NCI-H187 treated with DMSO at 0.1 percent for 48 hours (cell line): Measurements from ENCODE around the gene STK26.
"Not testable (repeated sequence)": the region's sequence is repeated elsewhere in the genome, so short reads cannot be mapped to it uniquely, and the experiment has no call there.

ENCODE experiments used
- DNase-seq: peaks from one replicate; lab custom pipeline; 2025; lab: John Stamatoyannopoulos, UW

STK26 gene

GRCh38 chrX:132094164-132094563 lies 71.1 kb downstream of the STK26 start:
- no peak for DNase-seq

GRCh38 chrX:132098704-132099103 lies 75.6 kb downstream of the STK26 start:
- not testable (repeated sequence) for DNase-seq

- no peak for DNase-seq
These were observed 78.1 kb downstream of the STK26 start for GRCh38 chrX:132101206-132101605.

DNA sequence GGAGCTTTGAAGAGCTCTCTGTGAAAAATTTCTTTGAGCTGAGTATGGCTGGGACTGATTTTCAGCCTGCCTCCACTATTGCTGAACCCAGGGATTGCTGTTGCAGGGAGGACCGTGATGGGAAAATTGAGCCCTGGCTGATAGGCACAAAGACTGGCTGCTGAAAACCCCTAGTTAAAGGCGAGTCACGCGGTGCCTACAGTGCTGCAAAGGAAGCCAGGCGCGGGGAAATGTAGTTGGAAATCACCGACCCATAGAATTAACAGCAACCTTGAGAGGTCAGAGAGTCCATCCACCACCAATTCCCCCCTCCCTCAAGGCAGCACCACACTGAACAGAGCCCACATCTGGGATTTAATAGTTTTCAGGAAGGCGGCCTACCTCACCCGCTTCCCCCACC lies 78.7 kb downstream of the STK26 start:
- DNase-seq = no peak

DNA sequence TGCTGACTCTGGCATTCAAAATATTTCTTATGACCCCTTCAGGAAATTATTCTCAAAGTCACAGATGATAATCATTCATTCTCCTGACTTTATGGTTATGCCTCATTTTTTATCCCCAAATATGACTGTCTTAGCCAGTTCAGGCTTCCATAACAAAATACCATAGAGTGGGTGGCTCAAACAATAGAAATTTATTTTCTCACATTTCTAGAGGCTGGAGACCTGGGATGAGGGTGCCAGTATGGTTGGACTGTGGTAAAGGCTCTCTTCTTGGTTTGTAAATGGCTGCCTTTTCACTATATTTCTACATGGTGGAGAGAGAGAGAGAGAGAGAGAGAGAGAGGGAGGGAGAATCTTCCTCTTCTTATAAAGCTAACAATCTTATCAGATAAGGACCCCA lies 84.2 kb downstream of the STK26 start:
- DNase-seq = no peak

DNA sequence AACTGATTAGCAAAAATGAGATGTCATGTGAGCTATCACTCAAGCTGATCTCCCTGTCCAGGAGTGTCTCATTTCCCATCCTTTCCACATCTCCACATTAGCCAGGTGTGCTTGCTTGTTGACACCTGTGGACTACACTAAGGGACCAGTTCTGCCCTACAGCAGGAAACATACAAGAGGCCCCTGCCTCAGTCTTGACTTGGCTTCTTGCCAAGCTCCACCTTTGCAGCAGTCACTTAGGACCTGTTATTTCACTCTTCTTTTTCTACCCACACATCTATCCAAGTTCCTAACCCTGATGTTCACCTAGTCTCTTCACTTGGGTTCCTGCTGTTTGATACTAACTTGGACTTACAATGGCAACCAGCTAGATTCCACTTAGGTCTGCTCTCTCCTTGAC lies 91.5 kb downstream of the STK26 start:
- DNase-seq = no peak

DNA sequence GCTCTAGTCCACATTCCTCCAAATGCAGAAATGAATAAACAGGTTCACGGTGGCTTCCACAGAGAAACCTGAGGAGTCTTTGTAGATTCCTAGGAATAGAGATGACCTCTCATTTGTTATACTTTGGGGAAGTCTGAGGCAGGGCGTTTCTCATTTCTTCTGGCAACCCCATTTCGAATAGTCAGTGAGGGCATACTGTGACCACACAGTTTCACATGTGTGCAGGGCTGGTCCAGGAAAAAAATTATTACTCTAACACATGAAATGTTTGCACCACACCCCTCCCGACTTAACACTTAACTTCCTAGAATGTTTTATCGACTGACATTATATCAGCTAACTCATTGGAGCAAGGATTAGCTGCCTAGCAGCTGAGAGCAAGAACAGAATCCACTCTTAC lies 92.7 kb downstream of the STK26 start:
- DNase-seq = no peak

DNA sequence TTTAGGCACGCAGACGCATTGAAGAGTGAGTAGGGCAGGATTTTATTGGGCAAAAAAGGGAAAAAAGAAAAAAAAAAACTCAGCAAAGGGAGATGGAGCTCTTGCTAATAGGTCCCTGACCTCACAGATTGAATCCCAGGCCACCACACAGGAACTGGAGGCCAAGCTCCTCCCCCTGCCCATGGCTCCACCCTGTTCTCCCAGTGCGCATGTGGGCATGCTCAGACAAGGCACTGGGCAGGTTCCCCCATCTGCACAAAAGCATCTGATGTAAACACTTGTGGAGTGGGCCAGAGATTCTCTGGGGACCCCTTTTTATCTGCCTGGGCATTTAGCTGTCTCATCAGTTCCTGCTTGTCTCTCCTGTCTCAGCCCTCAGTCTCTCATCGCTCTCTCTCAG lies 95.3 kb downstream of the STK26 start:
- DNase-seq = no peak

DNA sequence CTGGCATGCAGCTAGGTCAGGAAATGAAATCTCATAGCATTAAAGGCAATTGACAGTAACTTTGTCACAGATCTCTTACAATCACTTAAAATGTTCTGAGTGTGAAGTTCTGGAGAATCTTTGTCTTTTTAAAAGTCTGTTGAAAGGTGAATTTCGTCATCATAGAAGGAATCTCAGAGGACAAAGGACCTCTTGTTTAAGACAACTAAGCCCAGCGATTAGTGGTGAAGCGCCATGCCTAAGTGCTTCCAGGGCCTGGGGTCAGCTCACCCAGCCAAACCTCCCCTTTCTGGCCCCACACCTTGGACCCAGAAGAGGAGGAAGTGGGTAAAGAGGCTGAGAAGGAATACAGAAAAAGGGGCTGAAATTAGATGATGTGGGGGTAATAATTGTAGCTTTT lies 96.2 kb downstream of the STK26 start:
- no peak for DNase-seq

GRCh38 chrX:132119821-132120515 lies 96.9 kb downstream of the STK26 start:
- no peak for DNase-seq

GRCh38 chrX:132120913-132121312 lies 97.8 kb downstream of the STK26 start:
- no peak for DNase-seq
